ENCODE data around the gene CCDC184.

DNA sequence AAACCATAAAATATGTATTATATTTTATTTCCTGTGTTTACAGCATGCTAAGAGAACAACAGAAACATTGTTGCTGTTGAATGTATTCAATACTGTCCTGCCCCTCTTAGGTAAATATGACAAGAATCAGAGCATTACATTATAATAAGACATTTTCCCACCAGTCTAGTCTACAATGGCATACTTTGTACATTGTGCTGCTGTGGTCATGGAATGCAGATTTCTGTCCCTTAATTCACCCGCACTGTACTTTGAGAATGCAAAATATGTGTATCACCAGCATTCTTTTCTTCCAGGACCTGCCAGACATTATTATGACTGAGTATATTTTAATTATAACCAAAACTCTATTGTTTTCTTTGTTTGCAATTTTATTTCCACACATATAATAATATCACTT is 36.2 kb downstream of the CCDC184 start:
- TF ChIP-seq POLR2A (IDR thresholded peaks at IDR 0.05; ENCODE audit: extremely low read depth, insufficient read length) = no peak
- TF ChIP-seq, protein P1, sequence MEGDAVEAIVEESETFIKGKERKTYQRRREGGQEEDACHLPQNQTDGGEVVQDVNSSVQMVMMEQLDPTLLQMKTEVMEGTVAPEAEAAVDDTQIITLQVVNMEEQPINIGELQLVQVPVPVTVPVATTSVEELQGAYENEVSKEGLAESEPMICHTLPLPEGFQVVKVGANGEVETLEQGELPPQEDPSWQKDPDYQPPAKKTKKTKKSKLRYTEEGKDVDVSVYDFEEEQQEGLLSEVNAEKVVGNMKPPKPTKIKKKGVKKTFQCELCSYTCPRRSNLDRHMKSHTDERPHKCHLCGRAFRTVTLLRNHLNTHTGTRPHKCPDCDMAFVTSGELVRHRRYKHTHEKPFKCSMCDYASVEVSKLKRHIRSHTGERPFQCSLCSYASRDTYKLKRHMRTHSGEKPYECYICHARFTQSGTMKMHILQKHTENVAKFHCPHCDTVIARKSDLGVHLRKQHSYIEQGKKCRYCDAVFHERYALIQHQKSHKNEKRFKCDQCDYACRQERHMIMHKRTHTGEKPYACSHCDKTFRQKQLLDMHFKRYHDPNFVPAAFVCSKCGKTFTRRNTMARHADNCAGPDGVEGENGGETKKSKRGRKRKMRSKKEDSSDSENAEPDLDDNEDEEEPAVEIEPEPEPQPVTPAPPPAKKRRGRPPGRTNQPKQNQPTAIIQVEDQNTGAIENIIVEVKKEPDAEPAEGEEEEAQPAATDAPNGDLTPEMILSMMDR (IDR thresholded peaks at IDR 0.05; ENCODE audit: low read depth, low read length) = no peak
- TF ChIP-seq, protein P2, sequence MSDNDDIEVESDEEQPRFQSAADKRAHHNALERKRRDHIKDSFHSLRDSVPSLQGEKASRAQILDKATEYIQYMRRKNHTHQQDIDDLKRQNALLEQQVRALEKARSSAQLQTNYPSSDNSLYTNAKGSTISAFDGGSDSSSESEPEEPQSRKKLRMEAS (IDR thresholded peaks at IDR 0.05; ENCODE audit: low read depth, low read length) = no peak
